Endothelial cell (in vitro differentiated cells): ENCODE data around the gene ECI2. TPM values are rescaled to one million over a fixed set of nuclear protein-coding genes. Genes with fewer than 3 reads are reported as not detected.
A peak's percentile ranks its signal among the peaks of the same experiment; 100 is the strongest.

Experiments used
- DNase-seq: peaks from one replicate; pipeline ENCODE4 v3.0.0; 2021; ENCODE audit warnings: low spot score
- H3K27ac Mint-ChIP-seq: one replicate; pipeline ENCODE4 v1.8.0; 2021; ENCODE audit warnings: mixed read lengths, inconsistent platforms; ENCODE audit not compliant: unreplicated experiment
- H3K27me3 Mint-ChIP-seq: one replicate; pipeline ENCODE4 v1.8.0; 2021; ENCODE audit warnings: mild to moderate bottlenecking, moderate library complexity, mixed read lengths, inconsistent platforms; ENCODE audit not compliant: unreplicated experiment
- H3K36me3 Mint-ChIP-seq: one replicate; pipeline ENCODE4 v1.8.0; 2021; ENCODE audit warnings: mild to moderate bottlenecking, low read depth, mixed read lengths, inconsistent platforms; ENCODE audit not compliant: unreplicated experiment
- H3K4me1 Mint-ChIP-seq: one replicate; pipeline ENCODE4 v1.8.0; 2021; ENCODE audit warnings: mild to moderate bottlenecking, mixed read lengths, inconsistent platforms; ENCODE audit not compliant: unreplicated experiment
- H3K4me3 Mint-ChIP-seq: one replicate; pipeline ENCODE4 v1.8.0; 2021; ENCODE audit warnings: mild to moderate bottlenecking, mixed read lengths, inconsistent platforms; ENCODE audit not compliant: unreplicated experiment
- H3K9me3 Mint-ChIP-seq: one replicate; pipeline ENCODE4 v1.8.0; 2021; ENCODE audit warnings: mixed read lengths, inconsistent platforms; ENCODE audit not compliant: unreplicated experiment
- total RNA-seq: library from RNA; stranded (reverse); fragmentation: NEBNext Ultra II Directional; extraction: Animal tissue kit (Norgen Biotek cat#: 25700); gene quantifications from one replicate; pipeline ENCODE4 v1.2.1, GENCODE V29; 2021; ENCODE audit not compliant: unreplicated experiment
- TF ChIP-seq, protein P1 (sequence below): fragments of 200-600 bp; sonication (generic); IDR thresholded peaks from one replicate; pipeline ENCODE4 v1.5.0; 2021; ENCODE audit warnings: antibody characterized with exemption; ENCODE audit not compliant: unreplicated experiment

Gene ECI2
- total RNA-seq, 1 donor from 2014 or later, result 66.3 TPM

DNA sequence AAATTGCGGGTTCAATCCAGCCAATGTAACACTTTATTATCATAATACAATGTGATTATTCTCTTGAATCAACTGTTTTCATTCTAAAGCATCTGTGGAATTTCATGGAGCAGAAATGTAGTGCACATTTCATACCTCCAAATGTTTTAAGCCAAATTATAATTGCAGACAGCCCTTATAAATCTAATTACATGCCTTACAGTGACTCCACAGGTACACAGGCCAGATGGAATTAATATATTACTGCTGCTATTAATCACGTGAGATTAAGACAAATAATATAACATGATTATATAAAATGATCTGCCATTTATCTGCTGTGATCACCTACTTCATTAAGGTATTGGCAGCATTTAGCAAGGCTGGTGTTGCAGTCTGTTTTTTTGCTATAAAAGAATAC is 9.7 kb upstream of the ECI2 start:
- Mint-ChIP-seq H3K36me3 (peaks cover 4% of the 10 kb centered on the region), H3K9me3 (no peaks in the 10 kb centered on the region), H3K4me1 (no peaks in the 10 kb centered on the region), H3K27me3 (peaks cover 1% of the 10 kb centered on the region), H3K4me3 (no peak overlapping the region), H3K27ac (no peak overlapping the region)
- no peak for DNase-seq
- TF ChIP-seq, protein P1, sequence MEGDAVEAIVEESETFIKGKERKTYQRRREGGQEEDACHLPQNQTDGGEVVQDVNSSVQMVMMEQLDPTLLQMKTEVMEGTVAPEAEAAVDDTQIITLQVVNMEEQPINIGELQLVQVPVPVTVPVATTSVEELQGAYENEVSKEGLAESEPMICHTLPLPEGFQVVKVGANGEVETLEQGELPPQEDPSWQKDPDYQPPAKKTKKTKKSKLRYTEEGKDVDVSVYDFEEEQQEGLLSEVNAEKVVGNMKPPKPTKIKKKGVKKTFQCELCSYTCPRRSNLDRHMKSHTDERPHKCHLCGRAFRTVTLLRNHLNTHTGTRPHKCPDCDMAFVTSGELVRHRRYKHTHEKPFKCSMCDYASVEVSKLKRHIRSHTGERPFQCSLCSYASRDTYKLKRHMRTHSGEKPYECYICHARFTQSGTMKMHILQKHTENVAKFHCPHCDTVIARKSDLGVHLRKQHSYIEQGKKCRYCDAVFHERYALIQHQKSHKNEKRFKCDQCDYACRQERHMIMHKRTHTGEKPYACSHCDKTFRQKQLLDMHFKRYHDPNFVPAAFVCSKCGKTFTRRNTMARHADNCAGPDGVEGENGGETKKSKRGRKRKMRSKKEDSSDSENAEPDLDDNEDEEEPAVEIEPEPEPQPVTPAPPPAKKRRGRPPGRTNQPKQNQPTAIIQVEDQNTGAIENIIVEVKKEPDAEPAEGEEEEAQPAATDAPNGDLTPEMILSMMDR, result no peak

DNA sequence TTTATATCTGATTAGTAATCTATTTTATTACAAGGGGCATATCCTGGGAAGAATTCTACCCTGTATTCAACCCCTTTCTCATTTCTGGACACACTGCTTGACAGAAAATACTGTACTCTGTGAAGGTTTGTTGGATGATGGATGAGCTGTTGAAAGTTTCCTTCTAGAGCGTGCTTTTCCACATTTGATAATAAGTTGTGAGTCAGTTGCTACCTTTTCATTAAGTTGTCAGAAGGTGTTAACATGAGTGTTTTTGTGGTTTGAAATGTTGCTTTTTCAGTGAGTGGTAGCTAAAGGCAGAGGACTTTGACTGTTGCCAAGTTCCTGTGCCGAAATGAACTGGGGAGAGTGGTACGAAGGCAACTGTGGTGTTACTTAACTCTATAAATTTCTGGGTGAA is 3.9 kb upstream of the ECI2 start:
- peaks cover 4% of the 10 kb centered on the region for H3K36me3 Mint-ChIP-seq
- no peak overlapping the region for H3K27ac Mint-ChIP-seq
- DNase-seq, result no peak
- TF ChIP-seq, protein P1, result no peak
- no peak overlapping the region for H3K4me3 Mint-ChIP-seq
- H3K27me3 Mint-ChIP-seq, result peaks cover 2% of the 10 kb centered on the region
- H3K4me1 Mint-ChIP-seq, result peaks cover 7% of the 10 kb centered on the region
- no peaks in the 10 kb centered on the region for H3K9me3 Mint-ChIP-seq

DNA sequence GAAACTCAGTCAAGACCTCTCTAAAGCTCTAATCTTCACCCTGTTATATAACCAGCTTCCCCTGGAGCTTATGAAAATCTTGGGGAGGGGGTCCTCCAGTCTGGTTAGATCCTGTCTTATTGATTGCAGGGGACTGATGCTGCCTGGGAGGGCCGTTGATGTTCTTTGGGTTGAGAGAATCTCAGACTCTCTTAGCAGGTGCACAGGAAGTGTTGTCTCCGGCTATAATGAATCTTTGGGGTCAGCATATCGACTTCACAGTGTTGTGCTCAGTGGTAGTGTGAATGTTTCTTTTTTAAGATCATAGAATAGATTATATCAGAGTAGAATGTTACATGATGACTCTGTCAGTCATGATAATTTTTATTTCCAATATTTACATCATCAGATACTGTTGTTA is 2.8 kb upstream of the ECI2 start:
- H3K36me3 Mint-ChIP-seq, result peaks cover 8% of the 10 kb centered on the region
- TF ChIP-seq, protein P1, result no peak
- peaks cover 2% of the 10 kb centered on the region for H3K27me3 Mint-ChIP-seq
- no peak overlapping the region for H3K4me3 Mint-ChIP-seq
- no peak for DNase-seq
- H3K9me3 Mint-ChIP-seq, result no peaks in the 10 kb centered on the region
- peaks cover 15% of the 10 kb centered on the region for H3K4me1 Mint-ChIP-seq
- H3K27ac Mint-ChIP-seq, result no peak overlapping the region

DNA sequence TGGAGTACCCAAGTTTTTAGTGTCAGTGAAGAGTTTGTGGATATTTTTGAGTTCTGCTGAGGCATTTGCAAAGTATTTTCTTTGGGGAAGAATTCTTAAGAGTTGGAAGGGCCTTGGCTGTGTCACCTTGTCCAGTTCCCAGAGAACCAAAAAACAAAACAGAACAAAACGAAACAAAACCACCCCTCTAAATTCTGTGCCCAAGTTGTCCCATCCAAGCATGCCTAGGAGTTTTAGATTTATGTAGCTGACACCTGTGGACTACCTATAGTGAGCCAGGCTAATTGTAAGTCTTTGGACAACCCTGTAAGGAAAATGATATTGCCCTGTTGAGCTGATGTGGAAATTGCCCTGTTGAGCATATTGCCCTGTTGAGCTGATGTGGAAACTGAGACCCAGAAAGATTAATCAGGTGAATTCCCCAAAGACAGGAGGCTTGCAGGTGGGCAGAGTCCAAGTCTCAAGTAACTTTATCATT is 1.0 kb upstream of the ECI2 start:
- Mint-ChIP-seq H3K9me3 (no peaks in the 10 kb centered on the region), H3K36me3 (peaks cover 20% of the 10 kb centered on the region), H3K27ac (peak overlapping the region; percentile 63), H3K4me3 (peak overlapping the region; percentile 90), H3K4me1 (peaks cover 15% of the 10 kb centered on the region), H3K27me3 (peaks cover 2% of the 10 kb centered on the region)
- TF ChIP-seq, protein P1, result no peak
- DNase-seq, result no peak

DNA sequence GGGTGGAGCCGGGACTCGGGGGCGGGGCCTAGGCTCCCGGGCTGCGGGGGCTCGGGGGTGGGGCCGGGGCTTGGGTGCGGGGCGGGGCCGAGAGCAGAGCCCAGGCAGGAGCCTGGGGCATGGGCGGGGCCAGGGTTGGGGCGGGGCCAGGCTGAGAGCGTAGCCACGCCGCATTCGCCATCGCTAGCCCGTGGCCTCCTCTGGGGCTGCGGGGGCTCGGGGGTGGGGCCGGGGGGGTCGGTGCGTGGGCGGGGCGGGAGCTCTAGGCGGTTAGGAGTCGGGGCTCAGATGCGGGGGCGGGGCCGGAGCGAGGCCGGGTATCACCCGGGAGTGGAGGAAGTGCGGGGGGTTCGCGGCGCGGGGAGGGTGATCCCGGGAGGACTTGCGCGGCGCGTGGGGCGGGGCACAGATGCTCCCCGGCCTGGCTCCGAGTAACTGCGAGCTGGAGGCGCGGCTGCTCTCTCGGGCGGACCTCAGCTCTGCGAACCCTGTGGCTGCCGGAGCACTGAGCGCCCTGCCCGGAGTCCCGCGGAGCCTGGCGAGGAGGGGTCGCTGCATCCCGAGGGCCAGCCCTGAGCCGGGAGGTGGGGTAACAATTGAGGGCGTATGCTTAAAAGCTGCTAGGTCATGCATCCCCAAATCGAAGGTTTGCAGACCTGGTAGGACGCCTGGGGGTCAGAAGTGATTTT is 434 bp upstream of the ECI2 start:
- Mint-ChIP-seq H3K27me3 (peaks cover 2% of the 10 kb centered on the region), H3K27ac (peak overlapping the region; percentile 63), H3K4me3 (peak overlapping the region; percentile 90), H3K4me1 (peaks cover 15% of the 10 kb centered on the region), H3K36me3 (peaks cover 19% of the 10 kb centered on the region), H3K9me3 (no peaks in the 10 kb centered on the region)
- TF ChIP-seq, protein P1, result no peak
- peak; percentile 94 for DNase-seq
